Measurements from ENCODE around the gene QSOX1.
A peak's percentile ranks its signal among the peaks of the same experiment; 100 is the strongest.

Gene QSOX1

DNA sequence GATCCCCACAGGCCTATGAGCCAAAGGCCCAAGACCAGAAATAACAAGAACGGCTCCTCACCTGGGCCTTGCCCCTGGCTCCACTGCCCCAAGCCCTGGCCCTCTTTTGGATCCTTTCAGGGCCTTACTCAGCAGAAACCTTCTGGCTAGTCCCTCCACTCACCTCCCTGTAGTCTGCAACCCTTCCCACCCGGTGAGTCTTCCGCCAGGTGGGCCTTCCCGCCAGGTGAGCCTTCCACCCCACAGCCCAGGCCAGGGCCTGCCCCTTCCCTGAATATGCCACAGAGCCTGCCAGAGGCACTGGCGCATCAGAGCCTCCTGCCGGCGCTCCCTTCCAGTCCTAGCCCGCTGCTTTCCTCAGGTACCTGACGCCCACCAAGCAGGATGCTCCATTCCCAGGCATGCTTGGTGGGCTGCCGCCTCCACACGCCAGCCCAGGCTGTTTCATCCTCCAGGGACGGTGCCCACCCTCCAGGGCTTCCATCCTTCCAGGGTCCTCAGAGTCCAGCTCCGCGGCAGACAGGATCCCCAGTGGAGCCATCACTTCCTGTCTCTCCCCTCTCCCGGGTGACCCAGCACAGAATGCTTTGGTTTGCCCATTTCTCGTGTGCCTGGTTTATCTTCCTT, 96.3 kb downstream of the QSOX1 start:
- no peak for DNase-seq (ENCODE audit: low spot score)
- no peak for FAIRE-seq

DNA sequence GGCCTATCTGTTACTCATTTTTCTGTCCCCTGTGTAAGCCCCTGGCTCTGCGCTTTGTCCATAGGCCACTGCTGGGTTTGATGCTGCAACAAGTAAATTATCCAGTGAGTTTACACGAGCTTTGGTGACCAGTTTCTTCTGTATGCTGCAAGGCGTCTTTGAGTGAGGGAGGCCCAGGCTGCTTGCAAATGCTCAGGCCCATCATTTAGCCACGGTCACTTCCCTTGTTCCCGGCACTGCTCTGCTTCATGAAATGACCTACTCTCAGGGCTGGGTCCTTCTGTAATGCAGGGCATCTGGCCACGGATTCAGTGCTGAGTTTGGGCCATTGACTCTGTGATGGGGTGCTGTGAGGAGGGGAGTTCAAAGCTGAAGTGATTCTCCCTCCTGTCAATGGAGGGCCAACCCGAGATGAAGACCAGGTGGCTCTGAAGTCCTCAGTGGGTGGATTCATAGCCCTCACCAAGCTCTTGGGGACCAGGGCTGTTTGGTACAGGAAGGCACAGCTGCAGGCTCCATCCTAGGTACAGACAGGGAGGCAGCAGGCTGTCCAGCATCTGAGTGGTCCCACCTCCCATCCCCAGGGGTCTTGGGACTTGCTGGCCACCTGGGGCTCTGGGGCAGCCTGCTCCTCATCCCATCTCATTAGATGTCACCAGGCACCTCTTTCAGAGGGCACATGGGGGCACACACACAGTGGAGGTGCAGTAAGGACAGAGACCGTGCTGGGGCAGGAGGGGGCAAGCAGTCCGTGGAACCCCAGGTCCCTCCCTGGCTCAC, 97.0 kb downstream of the QSOX1 start:
- no peak for FAIRE-seq
- DNase-seq (ENCODE audit: low spot score), result no peak

DNA sequence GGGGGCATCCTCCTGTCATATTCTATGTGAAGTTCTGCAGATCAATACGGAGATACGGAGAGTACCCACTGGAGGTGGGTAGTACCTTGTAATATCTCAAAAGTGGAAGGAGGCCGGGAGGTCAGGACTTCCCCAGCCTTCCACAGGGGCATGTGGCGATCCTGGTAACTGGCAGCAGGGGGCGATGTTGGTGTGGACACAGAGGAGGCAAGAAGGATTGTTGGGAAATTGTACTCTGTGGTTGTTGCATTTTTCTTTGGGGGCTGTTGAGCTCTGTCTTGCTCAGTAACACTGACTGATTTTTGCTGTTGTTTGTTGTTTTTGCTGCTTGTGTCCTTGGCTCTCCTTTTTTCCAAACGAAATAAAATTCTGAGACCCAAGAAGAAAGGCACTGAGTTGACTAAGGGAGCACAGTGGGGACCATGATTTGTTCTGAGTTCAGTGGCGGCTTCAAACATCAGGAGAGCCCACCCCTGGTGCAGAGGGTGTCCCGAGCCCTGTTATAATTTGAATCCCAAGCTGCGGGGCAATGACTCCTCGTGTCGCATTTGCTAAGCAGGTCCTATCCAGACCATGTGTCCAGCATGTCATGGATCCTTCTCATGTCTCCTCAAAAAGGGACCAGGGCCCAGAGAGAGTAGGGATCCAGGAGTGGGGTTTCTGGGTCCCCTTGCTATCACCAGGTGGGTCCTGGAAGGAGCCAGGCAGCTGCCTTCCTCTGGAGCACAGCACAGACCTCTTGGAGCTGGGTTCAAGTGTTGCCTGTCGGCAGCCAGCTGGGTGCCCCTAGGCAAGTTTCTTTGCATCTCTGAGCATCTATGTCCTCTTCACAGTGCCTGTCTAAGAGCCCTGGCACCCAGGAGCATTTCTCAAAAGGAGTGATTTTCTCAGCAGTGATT, 98.2 kb downstream of the QSOX1 start:
- DNase-seq (ENCODE audit: low spot score), result peak; percentile 67
- no peak for FAIRE-seq

Measured in urothelium cell line (cell line).